GM18499 (cell line): Measurements from ENCODE around the gene CGB7.
"Not testable (repeated sequence)": the region's sequence is repeated elsewhere in the genome, so short reads cannot be mapped to it uniquely, and the experiment has no call there.

Experiments used
- ATAC-seq: cut with Tn5 transposase; IDR thresholded peaks from one replicate; pipeline ENCODE4 v1.9.1; 2021; ENCODE audit warnings: moderate number of reproducible peaks; ENCODE audit not compliant: insufficient read depth, unreplicated experiment

The CGB7 gene

DNA sequence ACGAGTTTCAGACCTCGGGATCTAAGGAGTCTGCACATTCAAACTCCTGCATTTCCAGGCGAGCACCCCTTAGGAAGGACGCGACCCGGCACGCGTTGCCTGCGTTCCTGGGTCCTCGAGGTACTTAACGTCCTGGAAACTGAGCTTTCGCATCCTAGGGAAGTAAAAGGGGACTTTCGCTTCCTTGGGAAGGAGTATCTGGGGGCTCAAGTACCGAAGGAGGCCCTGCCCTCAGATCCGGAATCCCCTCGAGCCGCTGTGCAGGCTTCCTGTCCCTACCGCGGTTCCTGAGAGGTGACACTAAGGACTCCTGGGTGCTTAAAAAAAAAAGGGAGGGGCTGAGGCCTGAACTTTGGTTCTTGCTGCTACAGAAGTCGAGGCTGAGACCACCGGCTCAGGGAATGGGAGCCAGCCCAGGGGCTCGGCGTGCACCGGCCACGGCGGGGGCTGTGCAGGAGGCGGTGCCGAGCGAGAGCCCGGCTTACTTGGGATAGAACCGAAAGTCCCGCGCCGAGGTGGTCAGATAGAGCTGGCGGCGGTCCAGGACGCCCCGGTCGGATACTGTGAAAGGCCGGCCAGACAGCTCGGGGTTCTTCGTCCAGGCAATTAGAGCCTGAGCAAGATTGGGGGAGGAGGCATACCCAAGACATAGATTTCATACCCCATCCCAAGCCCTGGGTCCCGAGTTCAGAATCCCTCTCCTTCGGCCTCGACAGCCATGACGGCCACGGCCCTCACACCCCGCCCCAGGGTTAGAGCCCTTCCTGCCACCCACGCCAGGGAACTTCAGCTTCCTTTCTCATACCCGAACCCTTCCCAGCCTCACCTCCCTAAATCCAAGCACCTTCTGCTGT is 38.9 kb downstream of the CGB7 start:
- ATAC-seq: not testable (repeated sequence)

DNA sequence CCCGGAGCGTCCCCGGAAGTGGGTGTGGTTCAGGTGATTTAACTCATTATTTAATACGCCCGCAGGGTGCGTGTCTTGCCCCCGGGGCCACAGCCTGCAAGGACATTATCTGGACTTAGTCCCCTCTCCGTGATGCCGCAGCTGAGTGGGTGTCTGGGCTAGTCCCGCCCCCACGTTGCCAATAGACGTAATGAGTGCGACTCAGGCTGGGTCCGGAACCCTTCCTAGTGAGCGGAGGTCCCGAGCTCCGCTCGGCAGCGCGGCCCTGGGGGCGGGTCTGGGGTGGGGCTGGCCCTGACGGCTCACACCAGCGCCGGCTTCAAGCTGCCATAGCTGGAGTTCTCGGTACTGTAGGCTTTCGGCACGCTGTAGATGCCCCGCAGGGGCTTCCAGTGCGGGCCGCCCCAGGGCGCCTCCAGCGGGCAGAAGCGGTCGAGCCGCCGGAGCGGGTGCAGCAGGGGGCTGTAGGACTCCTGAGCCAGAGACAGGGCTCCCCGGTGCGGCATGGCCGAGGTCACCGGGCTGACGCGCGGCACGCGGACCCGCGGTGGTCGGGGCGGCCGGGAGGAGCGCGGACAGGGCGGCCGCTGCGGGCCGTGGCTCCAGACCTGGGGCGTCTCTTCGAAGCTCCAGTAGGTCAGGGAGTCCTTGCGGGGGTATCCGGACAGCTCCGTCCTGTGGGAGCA is 39.7 kb downstream of the CGB7 start:
- no peak for ATAC-seq

DNA sequence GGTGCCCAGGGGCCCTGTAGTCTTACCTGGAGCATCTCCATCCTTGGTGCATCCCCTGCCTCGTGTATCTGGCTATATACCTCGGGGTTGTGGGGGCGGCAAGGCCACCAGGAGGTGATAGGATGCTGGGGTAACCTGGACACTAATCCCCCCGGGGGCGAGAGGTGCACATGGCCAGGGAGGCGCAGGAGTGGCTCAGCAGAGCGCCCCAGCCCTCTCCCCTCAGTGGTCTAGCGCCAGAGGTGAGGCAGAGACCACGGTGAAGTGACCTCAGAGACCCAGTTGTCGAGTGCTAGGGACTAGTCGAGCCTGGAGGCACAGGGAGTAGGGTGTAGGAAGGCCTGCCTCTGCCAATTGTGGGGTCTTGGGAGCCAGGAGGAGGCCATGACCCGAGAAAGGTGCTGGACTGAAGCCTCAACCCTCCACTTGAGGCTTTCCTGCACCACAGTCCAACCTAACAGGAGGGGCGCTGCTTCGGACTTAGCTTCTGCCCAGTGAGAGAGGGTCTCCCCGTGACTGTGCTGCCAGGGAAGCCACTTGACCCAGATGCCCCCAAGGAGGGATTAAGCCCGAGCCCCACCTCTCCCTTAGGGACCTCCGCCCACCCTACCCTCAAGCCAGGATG is 40.4 kb downstream of the CGB7 start, which contains the start of gene LHB:
Gene LHB, minus strand, starts transcription at position 51 of the 625 bp plus-strand sequence. Its CDS starts 10 bp downstream, at position 41.
- no peak for ATAC-seq

DNA sequence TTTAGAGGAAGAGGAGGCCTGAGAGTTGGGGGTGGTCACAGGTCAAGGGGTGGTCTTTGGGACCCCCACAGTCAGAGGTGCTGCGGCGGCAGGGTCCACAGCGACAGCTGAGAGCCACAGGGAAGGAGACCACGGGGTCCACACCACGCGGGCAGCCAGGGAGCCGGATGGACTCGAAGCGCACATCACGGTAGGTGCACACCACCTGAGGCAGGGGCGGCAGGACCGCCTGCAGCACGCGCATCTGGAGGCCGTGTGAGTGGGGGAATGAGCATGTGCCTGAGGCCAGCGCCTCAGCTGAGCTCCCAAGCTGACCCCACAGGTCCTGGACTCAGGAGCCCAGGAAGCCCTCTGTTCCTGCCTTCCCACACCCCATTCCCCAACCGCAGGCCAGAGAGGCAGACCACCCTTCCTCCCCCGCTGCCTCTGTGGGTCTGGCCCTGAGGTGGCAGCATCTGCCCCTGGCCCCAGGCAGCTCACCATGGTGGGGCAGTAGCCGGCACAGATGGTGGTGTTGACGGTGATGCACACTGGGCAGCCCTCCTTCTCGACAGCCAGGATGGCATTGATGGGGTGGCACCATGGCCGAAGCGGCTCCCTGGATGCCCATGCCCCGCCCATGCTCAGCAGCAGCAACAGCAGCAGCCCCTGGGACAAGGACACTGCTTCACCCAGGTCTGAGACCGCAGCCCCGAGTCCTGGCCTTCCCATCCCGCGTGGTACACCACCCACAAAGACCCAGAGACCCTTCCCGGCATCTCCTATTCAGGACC is 41.3 kb downstream of the CGB7 start:
- no peak for ATAC-seq

DNA sequence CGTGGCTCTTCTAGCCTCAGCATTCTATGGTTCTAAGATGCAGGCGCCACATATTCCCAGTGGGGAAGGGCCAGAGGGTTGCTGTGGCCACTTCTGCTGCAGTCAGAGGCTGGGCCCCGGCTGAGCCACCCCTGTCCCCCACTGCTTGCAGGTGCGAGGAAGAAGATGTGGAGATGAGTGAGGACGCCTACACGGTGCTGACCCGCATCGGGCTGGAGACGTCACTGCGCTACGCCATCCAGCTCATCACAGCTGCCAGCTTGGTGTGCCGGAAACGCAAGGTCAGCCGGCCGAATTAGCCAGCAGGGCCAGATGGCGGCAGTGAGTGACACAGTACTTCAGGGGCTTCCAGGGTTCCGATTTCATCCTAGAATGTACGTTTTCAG is 42.7 kb downstream of the CGB7 start:
- no peak for ATAC-seq

DNA sequence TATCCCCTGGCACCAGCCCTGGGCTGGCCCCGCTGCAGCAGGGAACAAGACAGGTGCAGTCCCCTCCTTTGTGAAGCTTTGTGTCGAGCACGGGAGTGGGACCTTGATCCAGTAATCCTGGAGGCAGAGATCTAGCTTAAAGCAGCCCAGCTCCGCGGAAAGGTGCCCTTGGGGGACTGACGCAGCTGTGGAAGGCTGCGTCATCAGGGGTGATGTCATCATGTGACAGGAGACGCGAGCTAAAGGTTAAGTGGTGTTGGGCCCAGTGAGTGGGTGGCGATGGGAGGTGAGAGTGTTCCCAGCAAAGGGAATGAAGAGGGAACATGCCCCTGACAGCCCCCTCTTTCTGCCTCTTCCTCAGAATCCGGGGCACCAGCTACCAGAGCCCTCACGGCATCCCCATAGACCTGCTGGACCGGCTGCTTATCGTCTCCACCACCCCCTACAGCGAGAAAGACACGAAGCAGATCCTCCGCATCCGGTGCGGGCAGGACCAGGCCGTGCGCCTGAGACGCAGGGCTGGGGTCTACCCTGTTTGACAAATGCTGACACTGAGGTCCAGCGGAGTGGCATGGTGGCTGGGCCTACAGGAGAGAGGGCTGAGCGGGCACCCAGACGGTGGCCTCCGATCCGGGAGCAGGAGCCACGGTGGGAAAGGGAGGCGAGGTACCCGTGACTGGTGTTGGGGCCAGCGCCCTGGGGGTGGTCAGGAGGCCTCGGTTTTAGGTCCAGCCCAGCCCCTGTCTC is 43.3 kb downstream of the CGB7 start:
- ATAC-seq: no peak

DNA sequence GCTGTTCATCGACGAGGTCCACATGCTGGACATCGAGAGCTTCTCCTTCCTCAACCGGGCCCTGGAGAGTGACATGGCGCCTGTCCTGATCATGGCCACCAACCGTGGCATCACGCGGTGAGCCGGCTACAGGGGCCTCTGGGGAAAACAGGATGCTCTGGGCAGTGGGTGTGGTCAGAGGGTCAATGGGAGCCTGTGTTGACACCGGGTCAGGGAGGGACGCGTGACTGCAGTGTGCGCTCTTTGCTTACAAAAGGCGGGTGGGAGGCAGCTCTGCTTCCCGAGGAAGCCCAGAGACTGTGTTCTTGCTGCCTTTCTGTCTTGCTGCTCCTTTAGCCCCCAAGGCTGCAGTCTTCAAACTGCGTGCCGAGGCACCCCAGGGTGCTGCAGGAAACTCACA is 46.4 kb downstream of the CGB7 start:
- no peak for ATAC-seq

DNA sequence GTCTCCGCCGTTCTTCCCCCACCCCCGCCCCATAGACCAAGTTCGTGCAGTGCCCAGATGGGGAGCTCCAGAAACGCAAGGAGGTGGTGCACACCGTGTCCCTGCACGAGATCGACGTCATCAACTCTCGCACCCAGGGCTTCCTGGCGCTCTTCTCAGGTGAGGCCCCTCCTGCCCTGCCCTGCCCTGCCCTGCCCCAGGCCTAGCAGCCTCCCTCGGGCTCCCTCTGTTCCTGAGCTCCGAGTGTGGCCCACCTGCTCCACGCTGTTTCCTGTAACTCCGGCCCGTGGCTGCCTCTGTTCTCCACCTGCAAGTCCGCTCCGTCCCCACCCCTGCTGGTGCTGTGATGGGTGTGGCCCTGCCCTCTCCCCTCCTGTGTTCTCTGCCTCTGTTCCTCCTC is 47.1 kb downstream of the CGB7 start:
- ATAC-seq: no peak

DNA sequence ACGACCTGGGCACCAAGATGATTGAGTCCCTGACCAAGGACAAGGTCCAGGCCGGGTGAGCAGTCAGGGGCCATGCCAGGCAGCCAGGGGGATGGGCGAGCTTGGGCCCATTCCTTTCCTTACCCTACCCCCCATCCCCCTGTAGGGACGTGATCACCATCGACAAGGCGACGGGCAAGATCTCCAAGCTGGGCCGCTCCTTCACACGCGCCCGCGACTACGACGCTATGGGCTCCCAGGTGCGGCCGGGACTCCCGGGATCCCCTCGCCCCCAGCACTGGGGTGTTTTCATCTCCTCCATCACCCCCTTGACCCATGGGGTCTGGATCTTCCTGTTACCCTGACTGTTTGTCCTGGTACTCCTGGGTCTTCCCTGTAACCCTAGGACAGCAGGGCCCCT is 47.7 kb downstream of the CGB7 start:
- ATAC-seq: no peak

DNA sequence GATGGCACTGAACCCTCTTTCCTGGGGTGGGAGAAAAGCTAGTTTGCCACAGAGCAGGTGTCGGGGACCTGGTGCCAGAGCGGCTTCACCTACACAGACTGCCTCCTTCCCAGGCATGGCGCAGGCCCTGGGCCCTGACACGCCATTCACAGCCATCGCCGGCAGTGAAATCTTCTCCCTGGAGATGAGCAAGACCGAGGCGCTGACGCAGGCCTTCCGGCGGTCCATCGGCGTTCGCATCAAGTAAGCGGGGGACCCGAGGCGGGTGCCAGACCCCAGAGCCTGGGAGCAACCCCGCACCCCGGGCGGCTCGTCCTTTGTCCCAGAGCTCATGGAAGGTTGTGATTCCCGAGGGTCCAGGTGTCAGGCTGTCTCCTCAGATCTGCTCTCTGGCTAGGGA is 50.6 kb downstream of the CGB7 start:
- ATAC-seq: no peak

DNA sequence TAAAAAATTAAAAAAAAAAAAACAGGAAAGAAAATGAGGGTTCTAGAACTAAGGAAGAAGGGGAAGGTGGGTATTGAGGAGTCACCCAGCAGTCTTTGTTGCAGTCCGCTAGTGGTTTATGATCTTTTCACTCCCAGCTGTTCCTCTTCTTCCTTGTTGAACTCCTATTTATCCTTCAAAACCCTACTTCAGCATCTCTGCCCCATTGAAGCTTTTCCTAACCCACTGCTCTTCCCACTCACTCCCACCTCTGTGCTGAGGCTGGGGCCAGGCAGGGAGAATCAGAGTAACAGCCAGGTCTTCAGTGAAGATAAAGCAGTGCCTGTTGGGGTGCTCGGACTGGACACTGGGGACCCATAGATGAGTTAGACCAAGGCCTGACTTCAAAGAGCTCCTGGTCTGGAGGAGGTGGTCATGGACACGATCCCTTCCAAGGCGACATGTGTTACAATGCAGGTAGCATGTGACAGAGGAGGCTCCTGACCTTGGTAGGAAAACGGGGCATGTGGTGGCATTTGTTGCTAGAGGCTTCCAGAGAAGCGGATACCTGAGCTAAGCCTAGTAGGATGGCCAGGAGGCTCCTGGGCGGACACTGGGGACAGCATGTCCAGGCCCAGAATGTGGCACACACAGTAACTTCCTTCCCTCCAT is 52.5 kb downstream of the CGB7 start:
- no peak for ATAC-seq
